OCI-M2 (cell line): ENCODE data around the gene HK1.
"Not testable (repeated sequence)": the region's sequence is repeated elsewhere in the genome, so short reads cannot be mapped to it uniquely, and the experiment has no call there.

ENCODE experiments used
- DNase-seq: peaks from one replicate; lab custom pipeline; 2025; ENCODE audit not compliant: unreplicated experiment; lab: John Stamatoyannopoulos, UW

Gene HK1

DNA sequence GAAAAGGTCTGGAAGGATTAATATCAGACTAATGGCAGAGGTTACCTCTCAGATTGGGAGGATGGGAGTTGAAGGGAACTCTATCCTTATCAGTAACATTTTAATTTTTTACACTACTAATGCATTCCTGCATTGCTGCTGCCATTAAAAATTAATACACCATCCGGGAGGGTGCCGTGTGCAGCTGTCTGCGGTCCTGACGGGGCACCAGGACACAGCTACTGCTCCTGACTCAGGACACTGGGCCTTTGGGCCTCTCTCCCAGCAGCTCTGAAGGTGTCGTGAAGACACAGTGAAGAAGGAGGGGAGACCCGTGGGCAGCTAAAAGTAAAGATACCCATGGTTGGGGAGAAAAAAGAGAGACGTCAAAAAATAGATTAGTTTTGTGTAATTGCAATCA, 23.4 kb upstream of the HK1 start:
- no peak for DNase-seq

- no peak for DNase-seq
Observed at GRCh38 chr10:69259547-69260243, 18.6 kb upstream of the HK1 start.

DNA sequence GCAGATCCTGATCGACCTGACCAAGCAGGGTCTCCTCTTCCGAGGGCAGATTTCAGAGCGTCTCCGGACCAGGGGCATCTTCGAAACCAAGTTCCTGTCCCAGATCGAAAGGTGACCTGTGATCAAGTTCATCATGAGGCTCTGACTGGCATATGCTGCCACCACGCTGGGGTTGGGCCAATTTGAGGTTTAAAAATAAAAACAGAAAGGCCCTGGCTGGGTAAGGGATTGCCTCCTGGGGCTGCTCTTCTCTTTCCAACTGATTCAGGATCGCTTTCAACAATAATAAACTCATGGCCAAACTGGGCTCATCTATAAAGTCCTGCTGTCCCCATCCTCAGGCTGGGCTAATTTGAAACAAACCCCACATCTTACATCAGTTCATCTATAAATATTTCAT, 17.1 kb upstream of the HK1 start:
- DNase-seq, result no peak

DNA sequence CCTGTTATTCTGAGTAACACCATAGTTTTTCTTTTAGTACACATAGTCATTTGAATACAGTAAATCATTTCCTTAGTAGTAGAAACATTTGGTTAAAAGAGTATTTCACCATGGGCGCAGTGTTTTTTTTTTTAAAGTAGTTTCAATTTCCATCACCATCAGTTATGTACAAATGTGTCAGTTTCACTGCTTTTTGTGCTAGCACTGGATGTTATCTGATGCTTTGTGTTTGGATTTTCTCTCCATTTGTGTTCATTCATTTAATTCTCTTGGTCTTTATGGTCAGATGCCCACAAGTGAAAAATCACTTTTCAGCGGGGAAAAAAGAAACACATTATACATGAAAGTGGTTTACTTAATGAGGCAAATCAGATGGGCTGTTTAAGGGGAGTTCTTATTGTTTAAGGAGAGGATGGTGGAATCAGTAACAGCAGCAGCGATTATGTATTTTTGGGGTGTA, 16.0 kb upstream of the HK1 start:
- DNase-seq, result no peak

DNA sequence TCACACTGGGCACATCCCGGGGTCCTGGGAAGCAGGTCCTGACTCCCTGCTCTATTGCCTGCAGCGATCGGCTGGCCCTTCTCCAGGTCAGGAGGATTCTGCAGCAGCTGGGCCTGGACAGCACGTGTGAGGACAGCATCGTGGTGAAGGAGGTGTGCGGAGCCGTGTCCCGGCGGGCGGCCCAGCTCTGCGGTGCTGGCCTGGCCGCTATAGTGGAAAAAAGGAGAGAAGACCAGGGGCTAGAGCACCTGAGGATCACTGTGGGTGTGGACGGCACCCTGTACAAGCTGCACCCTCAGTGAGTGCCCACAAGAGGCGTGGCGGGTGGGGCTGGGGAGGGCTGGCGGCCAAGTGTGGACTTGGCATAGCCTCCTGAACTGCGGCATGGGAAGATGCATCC, 12.8 kb upstream of the HK1 start:
- DNase-seq, result no peak

DNA sequence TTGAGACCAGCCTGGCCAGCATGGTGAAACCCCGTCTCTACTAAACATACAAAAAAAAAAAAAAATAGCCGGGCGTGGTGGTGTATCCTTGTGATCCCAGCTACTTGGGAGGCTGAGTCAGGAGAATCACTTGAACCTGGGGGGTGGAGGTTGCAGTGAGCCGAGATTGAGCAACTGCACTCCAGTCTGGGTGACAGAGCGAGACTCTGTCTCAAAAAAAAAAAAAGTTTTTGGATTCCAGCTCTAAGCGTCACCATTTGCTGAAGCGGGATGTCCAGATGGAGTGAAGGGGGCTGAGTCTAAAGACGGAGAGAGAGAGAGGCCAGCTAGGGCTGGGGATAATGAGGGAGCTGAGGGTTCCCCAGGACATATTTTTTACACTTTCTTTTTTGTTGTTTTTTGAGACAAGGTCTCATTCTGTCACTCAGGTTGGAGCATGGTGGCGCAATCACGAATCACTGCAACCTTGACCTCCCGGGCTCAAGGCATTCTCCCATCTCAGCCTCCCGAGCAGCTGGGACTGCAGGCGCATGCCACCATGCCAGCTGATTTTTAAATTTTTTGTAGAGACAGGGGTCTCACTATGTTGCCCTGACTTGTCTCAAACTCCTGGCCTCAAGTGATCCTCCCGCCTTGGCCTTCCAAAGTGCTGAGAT, 9.4 kb upstream of the HK1 start:
- DNase-seq, result no peak

DNA sequence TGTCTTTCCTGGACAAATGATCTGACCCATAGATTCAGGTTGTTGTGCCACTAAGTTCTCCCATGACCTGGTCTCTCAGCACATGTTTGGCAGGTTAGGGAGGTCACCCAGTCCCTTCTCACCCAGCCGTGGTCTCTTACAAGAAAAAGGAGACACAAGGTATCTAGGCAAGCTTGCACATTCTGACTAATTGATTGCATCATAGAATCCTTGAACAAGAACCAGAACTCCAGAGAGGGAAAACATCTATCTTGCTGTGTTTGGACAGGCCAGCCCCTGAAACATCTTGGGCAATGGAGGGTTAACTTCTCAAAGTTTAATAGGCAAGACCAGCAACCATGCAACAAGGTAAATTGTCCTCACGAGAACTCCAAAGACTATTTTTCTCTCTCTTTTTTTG, 8.5 kb upstream of the HK1 start:
- DNase-seq, result no peak

- no peak for DNase-seq
Observed at GRCh38 chr10:69270990-69271389, 7.3 kb upstream of the HK1 start.

- DNase-seq, result no peak
Observed at GRCh38 chr10:69272624-69273023, 5.7 kb upstream of the HK1 start.

- DNase-seq, result no peak
Observed at GRCh38 chr10:69275444-69275843, 2.9 kb upstream of the HK1 start.

GRCh38 chr10:69276503-69276902, 1.8 kb upstream of the HK1 start:
- no peak for DNase-seq

- no peak for DNase-seq
Observed at GRCh38 chr10:69279110-69279509, 814 bp downstream of the HK1 start.

DNA sequence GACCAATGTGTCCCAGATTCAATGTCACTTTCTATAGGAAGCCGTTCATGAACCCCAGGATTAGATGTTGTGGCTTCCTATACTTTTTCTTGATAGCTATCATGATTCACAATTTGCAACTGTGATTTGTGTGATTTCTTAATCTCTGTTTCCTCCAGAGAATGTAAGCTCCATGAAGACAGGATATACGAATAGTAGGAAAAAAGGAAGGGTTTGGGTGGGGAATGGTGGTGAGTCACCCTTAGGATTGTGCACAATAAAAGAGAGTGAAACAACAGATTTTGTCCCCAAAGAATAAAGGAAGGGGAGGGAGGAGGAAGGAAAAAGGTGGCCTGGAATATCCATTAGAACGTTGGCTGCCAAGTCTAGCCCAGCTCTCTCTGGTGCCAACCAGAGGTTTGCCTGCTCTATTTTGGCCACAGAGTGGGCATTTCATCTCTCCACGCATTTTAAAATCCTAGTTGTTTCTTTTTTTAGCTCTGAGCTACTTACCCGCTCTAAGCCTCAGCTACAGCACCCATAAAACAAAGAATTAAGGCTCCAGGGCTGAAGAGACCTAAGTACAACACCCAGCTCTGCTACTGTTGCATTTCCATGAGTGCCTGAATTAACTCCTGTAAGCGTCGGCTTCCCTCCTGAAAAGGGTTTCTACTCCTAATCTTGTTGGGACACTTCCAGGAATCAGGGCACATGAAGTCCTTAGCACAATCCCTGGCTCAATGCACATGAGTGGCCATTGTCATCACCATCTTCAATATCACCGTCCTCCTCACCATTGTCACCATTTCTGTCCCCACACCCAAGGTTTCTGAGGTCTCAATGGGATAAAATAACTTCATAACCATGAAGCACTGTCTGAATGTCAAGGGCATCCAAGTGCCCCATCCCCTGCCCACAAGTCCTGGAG, 3.5 kb downstream of the HK1 start:
- no peak for DNase-seq

GRCh38 chr10:69284402-69284801, 6.1 kb downstream of the HK1 start:
- not testable (repeated sequence) for DNase-seq

DNA sequence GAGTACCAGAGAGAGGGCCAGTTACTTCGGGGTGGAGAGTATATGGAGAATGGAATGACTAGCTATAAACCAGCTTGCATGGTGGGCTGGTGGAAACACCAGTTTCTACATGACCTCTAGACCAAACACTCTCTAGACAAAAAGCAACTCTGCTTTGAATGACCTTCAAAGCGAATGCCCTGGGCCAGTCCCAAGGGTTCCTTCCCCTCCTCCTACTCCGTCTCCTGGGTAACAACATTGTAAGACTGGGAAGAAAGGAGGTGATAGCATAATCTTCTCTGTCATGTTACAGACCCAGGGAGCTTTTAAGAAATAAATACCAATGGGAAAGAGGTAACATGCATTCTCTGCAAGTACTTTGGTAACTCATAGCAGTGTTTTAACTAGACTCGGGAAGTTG, 7.4 kb downstream of the HK1 start:
- no peak for DNase-seq

DNA sequence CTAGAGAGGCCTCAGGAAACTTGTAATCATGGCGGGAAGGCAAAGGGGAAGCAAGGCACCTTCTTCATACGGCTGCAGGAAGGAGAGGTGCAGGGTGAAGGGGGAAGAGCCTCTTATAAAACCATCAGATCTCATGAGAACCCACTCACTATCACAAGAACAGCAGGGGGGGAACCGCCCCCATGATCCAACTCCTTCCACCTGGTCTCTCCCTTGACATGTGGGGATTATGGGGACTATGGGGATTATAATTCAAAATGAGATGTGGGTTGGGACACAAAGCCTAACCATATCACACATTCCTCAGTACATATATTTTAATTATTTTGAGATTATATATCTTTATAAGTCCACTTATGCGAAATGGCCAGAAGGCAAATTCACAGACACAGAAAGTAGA, 8.9 kb downstream of the HK1 start:
- DNase-seq, result no peak

GRCh38 chr10:69290993-69291392, 12.7 kb downstream of the HK1 start:
- DNase-seq, result no peak

GRCh38 chr10:69292459-69292858, 14.2 kb downstream of the HK1 start:
- DNase-seq, result no peak

DNA sequence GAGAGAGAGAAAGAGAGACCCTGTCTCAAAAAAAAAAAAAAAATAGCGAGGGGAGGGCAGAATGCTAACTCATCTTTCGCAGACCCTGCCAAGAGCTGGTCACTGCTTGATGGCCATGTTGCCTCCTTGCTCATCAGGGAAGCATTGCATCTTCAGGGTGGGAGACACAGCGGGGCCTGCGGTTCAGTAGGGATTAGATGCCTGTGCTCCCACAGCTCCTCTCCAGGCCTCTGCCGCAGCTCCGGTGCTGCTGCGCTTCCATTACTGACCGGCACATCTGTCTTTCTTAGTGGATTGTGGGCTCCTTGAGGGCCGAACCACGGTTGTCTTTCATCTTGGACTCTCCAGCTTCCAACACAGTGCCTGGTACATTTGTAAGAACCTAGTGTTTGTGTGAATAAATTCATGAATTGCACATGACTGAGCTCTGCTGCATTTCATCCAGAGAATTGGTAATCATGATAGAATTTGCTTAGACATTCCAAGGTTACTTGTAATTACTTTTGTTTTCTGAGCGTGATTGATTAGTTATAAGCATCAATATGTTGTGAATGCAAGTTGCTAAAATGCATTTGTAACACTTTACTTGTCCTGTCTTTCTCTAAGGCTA, 16.8 kb downstream of the HK1 start:
- DNase-seq, result no peak

DNA sequence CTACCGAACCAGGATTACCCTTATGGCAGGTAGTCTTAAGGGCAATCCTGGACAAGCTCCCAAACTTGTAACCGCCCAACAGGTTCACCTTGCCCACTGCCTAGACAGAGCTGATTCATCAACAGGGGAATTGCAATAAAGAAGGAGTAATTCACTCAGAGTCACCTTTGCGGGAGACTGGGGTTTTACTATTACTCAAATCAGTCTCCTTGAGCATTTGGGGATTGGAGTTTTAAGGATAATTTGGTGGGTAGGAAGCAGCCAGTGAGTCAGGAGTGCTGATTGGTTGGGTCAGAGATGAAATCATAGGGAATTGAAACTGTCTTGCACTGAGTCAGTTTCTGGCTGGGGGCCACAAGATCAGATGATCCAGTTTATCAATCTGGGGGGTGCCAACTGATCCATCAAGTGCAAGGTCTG, 25.3 kb downstream of the HK1 start:
- no peak for DNase-seq

DNA sequence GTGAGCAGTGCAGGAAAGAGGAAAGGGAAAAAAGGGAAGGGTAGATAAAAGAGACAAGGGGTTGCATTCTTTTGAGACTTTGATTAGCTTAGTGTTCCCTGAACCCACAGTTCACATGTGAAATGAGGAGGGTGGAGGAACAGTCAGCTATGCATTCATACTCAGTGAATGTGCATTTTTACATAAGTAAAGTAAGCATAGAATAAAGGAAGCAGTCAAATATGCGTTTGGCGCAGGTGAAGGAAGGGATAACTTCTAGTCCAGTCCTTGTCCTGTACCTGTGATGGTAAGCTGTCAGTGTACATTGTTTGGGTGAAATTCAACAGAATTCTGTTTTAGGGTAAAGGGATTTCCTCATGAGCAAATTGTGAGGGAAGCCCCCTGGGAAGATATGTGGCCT, 28.1 kb downstream of the HK1 start:
- no peak for DNase-seq
